ENCODE results near the gene HVCN1.
"Not testable (repeated sequence)": the region's sequence is repeated elsewhere in the genome, so short reads cannot be mapped to it uniquely, and the experiment has no call there.

Gene HVCN1, protein sequence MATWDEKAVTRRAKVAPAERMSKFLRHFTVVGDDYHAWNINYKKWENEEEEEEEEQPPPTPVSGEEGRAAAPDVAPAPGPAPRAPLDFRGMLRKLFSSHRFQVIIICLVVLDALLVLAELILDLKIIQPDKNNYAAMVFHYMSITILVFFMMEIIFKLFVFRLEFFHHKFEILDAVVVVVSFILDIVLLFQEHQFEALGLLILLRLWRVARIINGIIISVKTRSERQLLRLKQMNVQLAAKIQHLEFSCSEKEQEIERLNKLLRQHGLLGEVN

DNA sequence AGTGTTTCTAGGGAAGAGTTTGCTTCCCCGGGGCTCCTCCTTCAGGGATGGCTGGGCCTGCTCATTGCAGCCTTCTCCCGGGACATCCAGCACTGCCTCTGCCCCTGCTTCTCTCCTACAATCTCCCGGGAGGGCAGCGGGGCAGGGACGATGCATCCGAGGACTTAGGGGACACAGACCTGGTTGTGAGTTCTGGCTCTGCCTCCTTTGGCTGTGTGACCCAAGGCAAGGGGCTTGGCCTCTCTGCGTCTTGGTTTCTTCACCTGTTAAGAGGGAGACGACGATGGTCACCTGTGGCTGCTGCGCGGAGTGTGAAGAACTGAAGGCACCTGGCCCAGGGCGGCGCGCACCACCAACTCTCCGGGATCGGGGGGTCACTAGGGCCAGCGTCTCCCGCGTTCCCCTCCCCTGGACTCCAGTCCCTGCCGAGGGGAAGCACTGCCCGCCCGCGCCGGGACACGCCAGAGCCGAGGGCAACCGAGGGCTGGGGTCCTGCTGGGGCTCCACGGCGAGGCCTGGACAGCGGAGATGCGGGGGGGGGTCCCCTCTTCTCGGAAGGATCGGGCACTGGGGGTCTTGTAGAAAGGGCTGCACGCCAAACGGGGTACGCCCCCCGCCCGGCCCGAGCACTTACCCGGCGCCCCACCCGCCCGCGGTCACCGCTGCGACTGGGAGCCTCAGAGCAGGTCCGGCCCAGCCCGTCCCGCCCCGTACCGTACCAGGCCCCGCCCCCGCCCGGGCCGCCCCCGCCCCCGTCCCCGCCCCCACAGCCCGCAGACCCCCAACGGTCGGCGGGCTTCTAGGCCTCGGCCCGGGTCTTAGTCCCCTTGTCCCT, at the start of gene HVCN1:
Gene HVCN1, minus strand, starts transcription at position 670 of the 835 bp plus-strand sequence. CDS start 5,870 bp downstream, outside the sequence.
- no peak for DNase-seq (ENCODE audit: low spot score)

DNA sequence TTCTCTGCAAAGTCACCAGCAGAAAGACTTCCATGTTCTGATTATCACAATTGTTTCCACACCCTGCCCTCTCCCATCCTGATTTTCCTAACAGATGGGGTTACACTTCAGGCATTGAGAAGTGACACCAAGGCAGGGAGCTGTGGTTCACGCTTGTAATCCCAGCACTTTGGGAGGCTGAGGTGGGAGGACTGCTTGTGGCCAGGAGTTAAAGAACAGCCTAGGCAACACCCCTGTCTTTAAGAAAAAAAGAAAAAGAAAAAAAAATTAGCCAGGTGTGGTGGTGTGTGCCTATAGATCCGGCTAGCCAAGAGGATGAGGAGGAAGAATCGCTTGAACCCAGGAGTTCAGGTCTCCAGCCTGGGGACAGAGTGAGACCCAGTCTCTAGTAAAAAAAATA, 48.6 kb upstream of the HVCN1 start:
- no peak for DNase-seq (ENCODE audit: low spot score)

DNA sequence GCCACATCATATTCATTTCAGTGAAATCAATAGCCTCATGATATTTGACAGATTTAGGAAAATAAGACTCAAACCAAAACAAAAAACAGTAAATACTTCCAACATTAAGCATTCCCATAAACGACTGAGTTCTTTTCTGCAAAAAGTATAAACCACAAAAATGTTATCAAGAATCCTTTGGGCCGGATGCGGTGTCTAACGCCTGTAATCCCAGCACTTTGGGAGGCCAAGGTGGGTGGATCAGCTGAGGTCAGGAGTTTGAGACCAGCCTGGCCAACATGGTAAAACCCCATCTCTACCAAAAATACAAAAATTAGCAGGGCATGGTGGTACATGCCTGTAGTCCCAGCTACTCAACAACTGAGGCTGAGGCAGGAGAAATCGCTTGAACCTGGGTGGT, 48.1 kb upstream of the HVCN1 start:
- not testable (repeated sequence) for DNase-seq (ENCODE audit: low spot score)

DNA sequence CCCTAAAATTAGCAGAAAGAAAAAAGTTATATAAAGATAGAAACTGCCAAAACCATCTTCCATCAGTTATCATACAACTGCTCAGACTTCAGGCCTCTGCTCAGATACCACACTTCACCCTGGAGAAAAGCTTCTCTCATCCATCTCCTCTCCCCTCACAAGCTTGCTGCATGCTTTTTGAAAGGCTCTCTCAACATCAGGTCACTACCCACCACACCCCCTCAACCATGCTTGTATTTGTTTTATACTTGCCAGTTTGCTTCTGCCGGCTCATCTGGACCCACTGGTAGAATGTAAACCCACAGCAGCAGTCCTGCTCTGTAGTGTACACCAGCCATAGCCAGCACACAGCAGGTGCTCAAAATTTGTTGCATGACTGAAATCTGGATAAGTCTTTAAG, 45.0 kb upstream of the HVCN1 start:
- no peak for DNase-seq (ENCODE audit: low spot score)

DNA sequence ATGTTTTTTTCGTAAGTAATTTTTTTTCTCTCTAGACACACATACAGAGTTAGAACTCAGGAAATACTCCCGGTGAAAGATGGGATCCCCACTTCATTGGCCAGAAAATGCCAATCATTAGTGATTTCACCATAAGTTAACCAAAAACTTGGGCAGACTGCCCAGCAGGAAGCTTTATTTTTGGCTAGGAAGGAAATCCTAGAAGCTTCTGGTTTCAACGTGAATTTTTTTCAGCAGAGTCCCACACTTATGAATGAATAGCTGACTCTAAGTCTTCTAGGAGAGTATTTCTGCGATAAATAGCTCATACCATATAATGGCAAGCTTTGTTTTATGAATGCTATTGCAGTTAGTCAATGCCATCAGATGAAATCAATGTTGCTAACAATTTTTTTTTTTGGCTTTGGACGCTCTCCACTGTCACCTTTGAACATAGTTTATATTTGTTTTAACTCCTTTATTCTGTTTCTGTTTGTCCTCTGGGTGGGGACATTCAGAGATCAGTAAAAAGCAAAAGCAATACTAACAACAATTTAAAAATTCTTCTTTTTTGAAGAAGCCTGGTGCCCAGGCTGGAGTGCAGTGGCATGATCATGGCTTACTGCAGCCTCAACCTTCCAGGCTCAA, 44.3 kb upstream of the HVCN1 start:
- no peak for DNase-seq (ENCODE audit: low spot score)

DNA sequence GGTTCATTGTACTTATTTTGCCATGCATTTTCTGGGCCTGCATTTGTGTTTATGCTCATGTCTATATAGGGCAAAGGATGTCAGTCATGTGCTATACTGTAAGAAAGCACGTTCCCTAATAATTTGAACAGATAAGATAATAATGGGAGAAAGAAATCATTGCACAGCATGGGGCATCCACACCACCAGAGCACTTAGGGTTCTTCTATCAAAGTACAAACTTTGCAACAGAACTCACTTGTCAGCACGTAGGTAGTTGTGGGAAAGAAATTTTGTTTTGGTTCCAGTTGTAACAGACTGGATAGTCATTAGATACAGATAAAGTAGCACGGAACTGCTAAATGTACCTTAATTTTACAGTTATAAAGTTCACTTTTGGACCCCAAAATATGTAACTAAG, 43.7 kb upstream of the HVCN1 start:
- DNase-seq (ENCODE audit: low spot score): no peak

DNA sequence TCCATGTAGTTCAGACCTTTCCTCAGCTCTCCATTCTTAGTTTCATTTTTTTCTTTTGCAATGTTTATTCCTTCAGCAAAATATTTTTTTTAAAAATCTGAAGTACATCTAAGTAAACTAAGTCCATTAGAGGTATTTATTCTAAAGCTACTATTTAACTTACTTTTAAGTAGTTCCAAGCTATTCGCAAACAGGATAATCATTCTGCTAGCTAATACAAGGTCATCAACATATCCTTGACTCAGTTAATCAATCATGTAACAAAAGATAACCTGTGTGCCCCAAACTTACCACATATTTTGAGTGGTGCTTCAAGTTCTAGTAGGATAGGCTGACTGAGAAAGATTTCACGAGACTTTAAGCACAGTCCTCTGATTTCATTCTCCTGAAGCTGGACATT, 42.6 kb upstream of the HVCN1 start:
- no peak for DNase-seq (ENCODE audit: low spot score)

DNA sequence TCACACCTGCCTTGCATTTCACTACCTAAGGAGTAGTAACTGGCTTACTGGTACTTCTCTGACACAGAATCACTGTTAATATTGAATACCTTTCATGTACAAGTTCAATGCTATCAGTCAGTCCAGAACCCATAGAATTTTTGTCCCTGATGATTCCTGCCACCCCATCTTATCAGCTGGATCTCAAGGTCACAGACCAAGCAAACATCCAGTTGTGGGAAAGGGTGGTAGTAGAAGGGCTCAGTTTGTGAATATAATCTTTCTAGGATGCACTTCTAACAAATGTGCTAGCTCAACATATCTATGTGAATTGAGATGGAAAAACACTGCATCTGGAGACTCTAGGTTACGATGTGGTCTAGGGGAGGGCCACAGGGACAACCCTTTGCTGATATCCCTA, 39.7 kb upstream of the HVCN1 start:
- DNase-seq (ENCODE audit: low spot score): no peak

DNA sequence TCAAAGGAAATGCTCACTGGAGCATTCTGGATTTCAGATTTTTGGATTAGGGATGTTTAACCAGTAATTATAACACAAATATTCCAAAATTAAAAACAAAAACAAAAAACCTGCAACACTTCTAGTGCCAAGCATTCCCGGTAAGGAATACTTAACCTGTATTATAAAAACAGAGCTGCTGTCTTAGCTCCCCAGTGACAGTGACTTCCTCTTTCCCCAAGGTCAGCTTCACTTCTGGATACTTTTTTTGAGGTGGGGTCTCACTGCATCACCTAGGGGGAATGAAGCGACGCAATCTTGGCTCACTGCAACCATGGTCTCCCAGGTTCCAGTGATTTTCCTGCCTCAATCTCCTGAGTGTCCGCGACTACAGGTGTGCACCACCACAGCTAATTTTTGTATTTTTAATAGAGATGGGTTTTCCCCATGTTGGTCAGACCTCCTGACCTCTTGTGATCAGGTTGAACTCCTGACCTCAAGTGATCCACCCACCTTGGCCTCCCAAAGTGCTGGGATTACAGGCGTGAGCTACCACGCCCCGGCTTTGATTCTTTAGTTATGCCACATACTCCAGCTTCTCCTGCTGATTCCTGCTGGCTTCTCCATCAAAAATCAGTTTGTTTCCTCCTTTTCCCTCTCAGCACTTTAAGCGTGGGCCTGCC, 37.9 kb upstream of the HVCN1 start:
- DNase-seq (ENCODE audit: low spot score): no peak

DNA sequence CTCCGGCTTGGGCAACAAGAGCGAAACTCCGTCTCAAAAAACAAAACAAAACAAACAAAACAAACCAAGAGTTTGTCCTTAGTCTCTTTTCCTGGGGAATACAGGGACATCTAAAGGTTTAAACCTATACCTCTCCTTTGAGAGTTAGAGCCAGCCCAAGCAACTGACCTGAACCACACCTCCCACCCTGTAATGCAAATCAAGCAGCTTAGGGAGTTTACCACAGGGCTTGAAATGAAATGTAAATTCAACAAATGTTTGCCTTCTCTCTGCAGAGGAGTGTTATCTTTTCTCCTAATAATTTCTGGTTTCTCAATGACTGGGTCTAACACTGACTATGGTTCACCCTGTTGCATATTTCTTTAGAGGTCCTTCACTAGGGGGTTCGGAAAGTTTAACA, 37.1 kb upstream of the HVCN1 start:
- DNase-seq (ENCODE audit: low spot score): no peak

DNA sequence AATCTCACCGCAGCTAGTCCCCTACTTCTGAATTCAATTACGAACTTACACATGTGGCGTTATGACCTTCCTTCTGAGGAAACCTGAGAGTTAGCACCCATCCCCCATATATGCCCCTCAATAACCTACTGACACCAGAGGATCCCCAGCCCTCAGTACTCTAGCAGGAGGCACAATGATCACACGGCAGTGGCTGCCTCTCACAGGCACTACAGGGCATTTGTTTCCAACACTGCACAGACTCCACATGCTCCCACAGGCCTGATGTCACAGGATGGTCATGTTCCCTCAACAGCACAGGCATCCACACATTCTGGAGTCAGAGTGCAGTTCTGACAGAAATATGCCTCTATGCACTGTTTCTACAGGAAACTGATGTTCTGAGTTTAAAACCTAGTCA, 36.4 kb upstream of the HVCN1 start:
- DNase-seq (ENCODE audit: low spot score): no peak

DNA sequence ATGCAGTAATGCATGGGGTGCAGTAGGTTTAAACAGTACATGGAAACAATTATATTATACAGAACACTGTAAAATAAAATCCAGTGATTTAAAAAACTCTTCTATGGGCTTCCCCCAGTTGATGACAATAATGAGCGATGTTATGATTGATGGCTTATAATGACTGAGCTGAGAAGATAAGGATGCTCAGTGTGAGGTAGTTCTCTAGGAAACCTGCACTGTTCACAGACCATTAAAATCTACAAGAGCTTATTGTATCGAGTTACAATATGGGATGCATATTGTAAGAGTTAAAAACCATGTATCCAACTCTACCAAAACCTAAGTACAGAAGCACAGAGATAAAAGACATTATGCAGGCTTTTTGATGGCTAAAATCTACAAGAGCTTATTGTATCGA, 34.0 kb upstream of the HVCN1 start:
- not testable (repeated sequence) for DNase-seq (ENCODE audit: low spot score)

DNA sequence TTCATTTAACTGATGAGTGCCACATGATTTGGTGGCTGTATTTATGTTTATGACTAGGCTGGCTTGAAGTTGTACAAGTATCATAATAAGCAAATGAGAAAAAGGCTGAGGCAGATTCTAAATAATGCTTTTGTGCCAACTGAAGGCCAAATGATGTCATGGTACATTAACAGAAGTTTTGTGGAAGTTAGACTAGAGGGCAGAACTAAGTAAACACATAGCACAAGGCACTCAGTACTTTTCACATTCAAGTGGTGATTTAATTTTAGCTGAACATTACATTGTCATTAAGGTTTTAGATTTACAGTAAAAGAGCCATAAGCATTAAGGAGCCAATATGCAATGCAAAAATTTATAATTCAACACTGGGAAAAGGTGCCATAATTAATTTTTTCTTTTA, 32.7 kb upstream of the HVCN1 start:
- DNase-seq (ENCODE audit: low spot score): no peak

DNA sequence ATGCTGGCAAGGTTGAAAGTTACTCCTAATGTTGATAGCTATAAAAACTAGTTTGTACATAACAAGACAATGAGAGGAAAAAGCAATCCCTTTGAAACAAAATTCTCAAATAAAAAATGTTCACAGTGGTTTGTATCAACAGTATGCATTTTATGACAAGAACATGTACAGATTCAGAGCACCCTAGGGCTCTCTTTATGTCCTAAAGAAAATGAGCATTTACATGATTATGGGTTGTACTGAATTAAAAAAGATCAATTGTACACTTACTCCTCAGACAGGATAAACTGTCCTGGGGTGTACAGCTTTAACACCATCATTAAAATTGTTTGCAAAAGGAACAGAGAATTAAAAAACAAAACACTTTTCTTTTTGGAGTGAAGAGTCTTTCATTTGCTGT, 31.6 kb upstream of the HVCN1 start:
- no peak for DNase-seq (ENCODE audit: low spot score)

DNA sequence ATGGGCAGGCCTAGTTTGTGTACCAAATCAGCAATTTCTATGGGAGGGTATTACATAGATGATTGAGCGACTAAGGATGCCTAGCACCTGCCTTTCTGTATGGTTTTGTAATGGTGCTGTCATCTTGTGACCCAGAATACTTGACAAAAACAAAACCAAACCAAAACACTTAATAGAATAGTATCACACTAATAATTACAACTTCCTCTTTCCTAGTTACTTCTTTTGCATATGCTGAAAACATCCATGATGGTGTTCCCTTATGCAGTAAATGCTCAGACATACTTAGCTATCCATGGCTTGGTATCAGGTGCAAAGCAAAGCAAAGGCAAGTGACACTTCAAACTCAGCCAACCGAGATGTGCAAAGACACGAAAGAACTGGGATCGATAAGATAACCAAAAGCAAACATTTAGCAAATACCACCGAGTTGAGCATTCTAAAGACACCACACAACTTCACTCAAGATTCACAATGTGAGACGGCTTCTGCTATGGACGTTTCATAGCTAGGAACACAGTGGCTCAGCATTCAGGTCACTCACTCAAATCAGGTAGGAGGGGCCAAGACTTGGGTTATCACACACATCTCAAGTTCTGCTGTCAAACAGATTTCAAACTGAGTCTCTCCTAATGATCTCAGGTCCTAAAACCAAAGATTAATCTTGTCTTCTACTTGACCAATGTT, 29.4 kb upstream of the HVCN1 start:
- DNase-seq (ENCODE audit: low spot score): no peak

DNA sequence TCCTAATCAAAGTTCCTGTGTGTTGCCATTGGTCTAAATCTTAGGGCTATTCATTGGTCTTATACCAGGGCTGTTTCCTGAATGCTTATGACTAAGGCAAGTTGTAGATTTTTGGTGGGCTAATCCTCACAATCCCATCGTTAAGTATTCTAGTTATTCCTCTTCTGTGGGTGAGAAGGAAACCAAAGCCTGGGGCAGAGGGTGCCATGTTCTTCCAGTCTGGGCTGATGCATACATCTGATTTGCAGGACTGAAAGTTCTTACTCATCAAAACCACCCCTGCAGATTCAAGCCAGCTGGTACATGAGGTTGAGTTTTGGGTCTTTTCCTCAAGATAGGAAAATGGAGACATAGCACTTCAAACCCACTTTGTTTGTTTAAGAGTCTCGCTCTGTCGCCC, 28.1 kb upstream of the HVCN1 start:
- DNase-seq (ENCODE audit: low spot score): no peak

DNA sequence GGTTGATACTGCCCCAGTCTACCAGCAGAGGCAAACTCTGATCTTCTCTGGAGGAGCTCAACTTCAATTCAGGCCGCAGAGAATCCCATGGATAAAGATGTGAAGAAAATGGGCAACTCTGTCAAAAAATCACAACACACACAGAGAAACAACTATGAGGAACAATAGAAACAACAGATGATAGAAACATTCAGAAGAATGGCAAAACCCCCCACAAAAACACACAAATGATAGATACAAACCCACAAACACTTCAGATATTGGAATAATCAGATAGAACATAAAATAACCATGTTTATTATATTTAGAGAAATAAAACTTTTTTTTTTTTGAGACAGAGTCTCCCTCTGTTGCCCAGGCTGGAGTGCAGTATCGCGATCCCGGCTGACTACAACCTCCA, 20.0 kb upstream of the HVCN1 start:
- DNase-seq (ENCODE audit: low spot score): no peak

DNA sequence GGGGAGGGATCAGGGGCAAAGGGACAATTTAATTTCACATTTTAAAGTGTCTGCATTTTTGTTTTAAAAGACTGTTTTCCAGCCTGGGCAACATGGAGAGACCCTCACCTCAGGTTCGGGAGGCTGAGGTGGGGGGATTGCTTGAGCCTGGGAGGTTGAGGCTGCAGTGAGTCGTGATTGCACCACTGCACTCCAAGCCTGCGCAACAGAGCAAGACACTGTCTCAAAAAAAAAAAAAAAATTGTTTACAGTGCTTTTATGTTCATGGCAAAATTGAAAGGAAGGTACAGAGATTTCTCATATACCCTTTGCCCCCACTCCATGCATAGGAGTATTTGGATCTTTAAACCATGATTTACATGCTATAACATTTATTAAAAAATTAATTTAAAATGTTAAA, 16.4 kb upstream of the HVCN1 start:
- no peak for DNase-seq (ENCODE audit: low spot score)

DNA sequence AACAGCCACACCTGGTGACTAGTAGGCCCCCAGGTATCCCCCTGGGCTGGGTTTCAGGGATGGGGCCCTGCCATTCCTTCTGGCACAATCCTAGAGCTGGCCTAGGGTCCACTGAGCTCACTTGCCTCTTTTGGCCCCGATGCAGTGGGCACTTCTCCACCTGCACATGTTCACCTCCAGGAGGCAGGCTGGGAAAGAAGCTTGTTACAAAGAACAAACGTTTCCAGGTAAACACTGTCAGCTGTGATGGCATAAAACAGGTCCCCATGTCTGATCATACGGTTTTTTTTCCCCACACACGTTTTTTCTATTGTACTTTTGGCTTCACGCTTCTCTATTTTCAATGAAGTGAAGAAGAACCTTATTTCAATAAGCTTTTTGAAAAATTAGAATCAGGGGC, 15.8 kb upstream of the HVCN1 start:
- no peak for DNase-seq (ENCODE audit: low spot score)

DNA sequence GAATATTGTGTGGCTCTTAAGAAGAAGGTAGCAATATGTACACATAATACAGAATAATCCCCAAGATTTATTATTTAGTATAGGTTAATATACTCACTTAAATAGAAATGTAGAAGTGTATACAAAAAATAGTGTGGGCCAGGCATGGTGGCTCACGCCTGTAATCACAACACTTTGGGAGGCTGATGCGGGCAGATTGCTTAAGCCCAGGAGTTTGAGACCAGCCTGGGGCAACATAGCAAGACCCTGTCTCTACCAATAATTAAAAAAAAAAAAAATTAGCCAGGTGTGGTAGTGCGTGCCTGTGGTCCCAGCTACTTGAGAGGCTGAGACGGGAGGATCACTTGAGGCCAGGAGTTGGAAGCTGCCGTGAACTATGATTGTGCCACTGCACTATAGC, 15.3 kb upstream of the HVCN1 start:
- DNase-seq (ENCODE audit: low spot score): no peak

DNA sequence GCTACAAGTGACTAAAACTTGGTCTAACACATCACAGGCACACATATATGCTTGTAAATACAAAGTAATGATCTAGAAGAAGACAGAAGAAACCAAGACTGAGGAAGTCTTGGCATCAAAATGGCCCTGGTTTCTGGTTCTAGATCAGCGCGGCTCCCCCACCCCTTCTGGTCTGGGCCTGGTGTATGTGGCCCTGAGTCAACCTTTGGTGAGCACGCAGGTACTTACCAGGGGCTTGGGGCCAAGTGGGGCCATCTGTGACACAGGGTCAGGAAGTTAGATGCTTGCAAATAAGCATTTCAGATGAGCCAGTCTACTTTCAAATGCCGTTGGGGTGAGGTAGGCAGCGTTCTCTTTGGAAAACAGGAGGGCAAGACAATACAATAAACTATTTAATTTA, 13.2 kb upstream of the HVCN1 start:
- DNase-seq (ENCODE audit: low spot score): no peak

All from RKO (cell line).